ENCODE measurements around the gene GOLIM4. TPM values are rescaled to one million over a fixed set of nuclear protein-coding genes. Genes with fewer than 3 reads are reported as not detected.

The GOLIM4 gene
- total and polyA plus RNA-seq, 2 of the 13 experiments (the other 11 are each of a cell fraction or from before 2014, with no cell fraction given), result 10.9 to 47.7 TPM

DNA sequence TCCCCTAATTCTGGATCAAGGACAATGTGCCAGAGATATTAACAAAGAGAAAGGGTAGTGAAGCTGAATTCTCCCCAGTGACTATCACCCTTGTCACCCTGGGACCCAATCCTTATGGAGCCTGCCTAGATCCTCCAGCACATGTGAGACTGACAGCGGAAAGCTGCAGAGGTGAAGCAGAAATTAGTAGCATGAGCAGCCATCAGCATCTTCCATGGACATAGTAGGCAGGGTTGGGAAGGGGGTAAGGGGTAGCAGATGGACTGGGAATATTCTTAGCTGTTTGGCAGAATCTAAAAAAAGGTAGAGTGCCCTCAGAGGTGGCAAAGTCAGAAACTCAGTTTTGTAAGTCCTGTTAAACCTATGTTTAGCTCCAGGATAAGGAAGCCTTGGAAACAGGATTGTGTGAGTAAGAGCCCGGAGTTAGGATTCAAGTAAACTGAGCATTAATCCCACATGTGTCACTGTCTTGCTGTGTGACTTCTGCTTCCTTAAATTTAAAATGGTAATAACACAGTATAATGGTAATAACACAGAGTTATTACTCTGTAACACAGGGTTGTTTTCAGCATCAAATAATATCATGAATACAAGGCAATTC is 14.5 kb downstream of the GOLIM4 start:
- Histone ChIP-seq H3K27me3 (ENCODE audit: control insufficient read depth in 1 of 2, insufficient read depth in 2 of 2, low read length in 2 of 2) (no peaks in the 10 kb centered on the region), H3K4me3 (replicated peaks in 1 of 3; ENCODE audit: insufficient read depth in 1 of 3, low read depth in 2 of 3, low read length in 3 of 3) (no peak overlapping the region), H3K4me2 (ENCODE audit: low read depth, low read length) (no peak overlapping the region), H3K4me1 (ENCODE audit: insufficient read depth, low read length) (no peaks in the 10 kb centered on the region), H3K9ac (ENCODE audit: insufficient read depth, low read depth, low read length) (no peak overlapping the region), H3K36me3 (replicated peaks in 1 of 2; ENCODE audit: control insufficient read depth in 1 of 2, insufficient read depth in 2 of 2, low read length in 2 of 2) (peaks cover 3 to 4% of the 10 kb centered on the region in 2 experiments; a peak in 2 of 5 replicates), H4K20me1 (ENCODE audit: insufficient read depth, low read length) (no peaks in the 10 kb centered on the region), H3K27ac (ENCODE audit: extremely low read length, insufficient read depth, low read length) (no peak overlapping the region), H3K9me3 (ENCODE audit: low read length) (no peaks in the 10 kb centered on the region), H2AFZ (ENCODE audit: low read length) (no peak overlapping the region), H3K79me2 (ENCODE audit: insufficient read depth, low read length) (peaks cover 74% of the 10 kb centered on the region)
- no peak for ATAC-seq
- ChIA-PET CTCF (ENCODE audit: low intra/inter-chr PET ratio, low total read pairs) (no interaction called here), POLR2A (no interaction called here)
- WGBS (ENCODE audit: low lambda C conversion rate), result 100% methylated on average over 2 of the region's 2 CpGs
- in situ Hi-C loops (cut with HindIII; ENCODE audit: extremely low pct_ligation_motif_present, low pct_unique_long_range_greater_than_20kb), result no loop called here
- no peak for FAIRE-seq
- BruUV-seq (replicated peaks), result no TSS peak
- TF ChIP-seq, protein P1, sequence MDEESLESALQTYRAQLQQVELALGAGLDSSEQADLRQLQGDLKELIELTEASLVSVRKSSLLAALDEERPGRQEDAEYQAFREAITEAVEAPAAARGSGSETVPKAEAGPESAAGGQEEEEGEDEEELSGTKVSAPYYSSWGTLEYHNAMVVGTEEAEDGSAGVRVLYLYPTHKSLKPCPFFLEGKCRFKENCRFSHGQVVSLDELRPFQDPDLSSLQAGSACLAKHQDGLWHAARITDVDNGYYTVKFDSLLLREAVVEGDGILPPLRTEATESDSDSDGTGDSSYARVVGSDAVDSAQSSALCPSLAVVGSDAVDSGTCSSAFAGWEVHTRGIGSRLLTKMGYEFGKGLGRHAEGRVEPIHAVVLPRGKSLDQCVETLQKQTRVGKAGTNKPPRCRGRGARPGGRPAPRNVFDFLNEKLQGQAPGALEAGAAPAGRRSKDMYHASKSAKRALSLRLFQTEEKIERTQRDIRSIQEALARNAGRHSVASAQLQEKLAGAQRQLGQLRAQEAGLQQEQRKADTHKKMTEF (CRISPR knock-in tag; IDR thresholded peaks at IDR 0.05), result no peak
- TF ChIP-seq NFYB (CRISPR knock-in tag; IDR thresholded peaks at IDR 0.05) (no peak), CCAR2 (optimal IDR thresholded peaks at IDR 0.05; ENCODE audit: low read depth, low read length) (no peak), AHR (CRISPR knock-in tag; IDR thresholded peaks at IDR 0.05) (no peak), ZNF530 (CRISPR knock-in tag; IDR thresholded peaks at IDR 0.05; ENCODE audit: low read depth) (no peak), NFE2L1 (CRISPR knock-in tag; IDR thresholded peaks at IDR 0.05; ENCODE audit: borderline replicate concordance) (no peak), ZNF432 (CRISPR knock-in tag; IDR thresholded peaks at IDR 0.05; ENCODE audit: borderline replicate concordance) (no peak), SAFB2 (CRISPR knock-in tag; IDR thresholded peaks at IDR 0.05; ENCODE audit: borderline replicate concordance, low read depth) (no peak), HOXA3 (CRISPR knock-in tag; IDR thresholded peaks at IDR 0.05) (no peak), MED1 (CRISPR knock-in tag; IDR thresholded peaks at IDR 0.05) (no peak), ZNF558 (CRISPR knock-in tag; IDR thresholded peaks at IDR 0.05; ENCODE audit: borderline replicate concordance) (no peak), MAX (IDR thresholded peaks at IDR 0.05) (no peak), NR1H2 (CRISPR knock-in tag; IDR thresholded peaks at IDR 0.05; ENCODE audit: borderline replicate concordance, low read depth) (no peak), SIX1 (CRISPR knock-in tag; IDR thresholded peaks at IDR 0.05; ENCODE audit: borderline replicate concordance) (no peak)
- TF ChIP-seq, protein P2, sequence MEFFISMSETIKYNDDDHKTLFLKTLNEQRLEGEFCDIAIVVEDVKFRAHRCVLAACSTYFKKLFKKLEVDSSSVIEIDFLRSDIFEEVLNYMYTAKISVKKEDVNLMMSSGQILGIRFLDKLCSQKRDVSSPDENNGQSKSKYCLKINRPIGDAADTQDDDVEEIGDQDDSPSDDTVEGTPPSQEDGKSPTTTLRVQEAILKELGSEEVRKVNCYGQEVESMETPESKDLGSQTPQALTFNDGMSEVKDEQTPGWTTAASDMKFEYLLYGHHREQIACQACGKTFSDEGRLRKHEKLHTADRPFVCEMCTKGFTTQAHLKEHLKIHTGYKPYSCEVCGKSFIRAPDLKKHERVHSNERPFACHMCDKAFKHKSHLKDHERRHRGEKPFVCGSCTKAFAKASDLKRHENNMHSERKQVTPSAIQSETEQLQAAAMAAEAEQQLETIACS (CRISPR knock-in tag; IDR thresholded peaks at IDR 0.05), result no peak
- TF ChIP-seq, protein P3, sequence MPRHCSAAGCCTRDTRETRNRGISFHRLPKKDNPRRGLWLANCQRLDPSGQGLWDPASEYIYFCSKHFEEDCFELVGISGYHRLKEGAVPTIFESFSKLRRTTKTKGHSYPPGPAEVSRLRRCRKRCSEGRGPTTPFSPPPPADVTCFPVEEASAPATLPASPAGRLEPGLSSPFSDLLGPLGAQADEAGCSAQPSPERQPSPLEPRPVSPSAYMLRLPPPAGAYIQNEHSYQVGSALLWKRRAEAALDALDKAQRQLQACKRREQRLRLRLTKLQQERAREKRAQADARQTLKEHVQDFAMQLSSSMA (CRISPR knock-in tag; IDR thresholded peaks at IDR 0.05), result no peak
- DNase-seq (ENCODE audit: low spot score), result no peak
- intact Hi-C loops (cut with micrococcal nuclease; ENCODE audit: unreplicated experiment), result no loop called here

Data from HepG2 (cell line).